Fibroblast of the aortic adventitia (primary cell): Measurements from ENCODE around the gene DOCK10. TPM values are rescaled to one million over a fixed set of nuclear protein-coding genes. Genes with fewer than 3 reads are reported as not detected.

Experiments
- DNase-seq: peaks from one replicate; pipeline ENCODE4 v3.0.0-alpha.2; 2010; ENCODE audit warnings: low read depth
- H3K4me3 ChIP-seq: 2 replicates; pipeline ENCODE4 v1.5.1; 2011; ENCODE audit warnings: low read depth, mild to moderate bottlenecking, control low read depth, low read length, moderate library complexity
- total RNA-seq: library from RNA; depleted of rRNA; stranded (reverse); fragments of >200 nt; gene quantifications from 2 replicates; pipeline ENCODE4 v1.2.3, GENCODE V29; 2012; ENCODE audit warnings: low replicate concordance
- TF ChIP-seq, protein P1 (sequence below): IDR thresholded peaks from 2 replicates; pipeline ENCODE4 v1.5.1; 2011; ENCODE audit warnings: mild to moderate bottlenecking, low read length, control low read depth, inconsistent platforms; ENCODE audit not compliant: insufficient read depth

DOCK10 gene
- total RNA-seq, 1 donor, result 66.2 TPM

DNA sequence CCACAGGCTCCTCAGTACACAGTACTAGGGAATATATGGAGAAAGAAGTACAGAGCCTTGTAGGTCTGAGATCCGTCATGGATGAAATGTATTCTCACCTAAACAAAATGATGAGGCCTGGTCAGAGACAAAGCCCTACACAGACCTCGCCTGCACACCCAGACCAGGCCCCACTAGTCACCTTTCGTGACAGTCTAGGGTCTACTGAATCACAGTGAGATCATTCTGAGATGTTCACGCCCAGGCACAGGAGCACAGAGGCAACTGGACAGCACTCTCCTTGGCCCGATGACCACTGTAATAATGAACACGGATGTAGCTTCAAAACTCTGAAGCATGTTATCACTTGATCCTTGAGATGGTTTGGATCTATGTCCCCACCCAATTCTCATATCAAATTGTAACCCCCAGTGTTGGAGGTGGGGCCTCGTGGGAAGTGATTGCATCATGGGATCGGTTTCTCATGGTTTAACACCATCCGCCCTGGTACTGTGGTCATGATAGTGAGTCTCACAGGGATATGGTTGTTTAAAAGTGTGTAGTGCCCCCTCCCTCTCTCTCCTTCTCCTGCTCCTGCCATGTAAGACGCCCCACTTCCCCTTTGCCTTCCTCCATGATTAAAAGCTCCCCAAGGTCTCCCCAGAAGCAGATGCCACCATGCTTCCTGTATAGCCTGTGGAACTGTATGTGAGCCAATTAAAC lies 15.1 kb downstream of the DOCK10 start:
- TF ChIP-seq, protein P1, sequence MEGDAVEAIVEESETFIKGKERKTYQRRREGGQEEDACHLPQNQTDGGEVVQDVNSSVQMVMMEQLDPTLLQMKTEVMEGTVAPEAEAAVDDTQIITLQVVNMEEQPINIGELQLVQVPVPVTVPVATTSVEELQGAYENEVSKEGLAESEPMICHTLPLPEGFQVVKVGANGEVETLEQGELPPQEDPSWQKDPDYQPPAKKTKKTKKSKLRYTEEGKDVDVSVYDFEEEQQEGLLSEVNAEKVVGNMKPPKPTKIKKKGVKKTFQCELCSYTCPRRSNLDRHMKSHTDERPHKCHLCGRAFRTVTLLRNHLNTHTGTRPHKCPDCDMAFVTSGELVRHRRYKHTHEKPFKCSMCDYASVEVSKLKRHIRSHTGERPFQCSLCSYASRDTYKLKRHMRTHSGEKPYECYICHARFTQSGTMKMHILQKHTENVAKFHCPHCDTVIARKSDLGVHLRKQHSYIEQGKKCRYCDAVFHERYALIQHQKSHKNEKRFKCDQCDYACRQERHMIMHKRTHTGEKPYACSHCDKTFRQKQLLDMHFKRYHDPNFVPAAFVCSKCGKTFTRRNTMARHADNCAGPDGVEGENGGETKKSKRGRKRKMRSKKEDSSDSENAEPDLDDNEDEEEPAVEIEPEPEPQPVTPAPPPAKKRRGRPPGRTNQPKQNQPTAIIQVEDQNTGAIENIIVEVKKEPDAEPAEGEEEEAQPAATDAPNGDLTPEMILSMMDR, result no peak
- no peak for DNase-seq
- no peak overlapping the region for H3K4me3 ChIP-seq

DNA sequence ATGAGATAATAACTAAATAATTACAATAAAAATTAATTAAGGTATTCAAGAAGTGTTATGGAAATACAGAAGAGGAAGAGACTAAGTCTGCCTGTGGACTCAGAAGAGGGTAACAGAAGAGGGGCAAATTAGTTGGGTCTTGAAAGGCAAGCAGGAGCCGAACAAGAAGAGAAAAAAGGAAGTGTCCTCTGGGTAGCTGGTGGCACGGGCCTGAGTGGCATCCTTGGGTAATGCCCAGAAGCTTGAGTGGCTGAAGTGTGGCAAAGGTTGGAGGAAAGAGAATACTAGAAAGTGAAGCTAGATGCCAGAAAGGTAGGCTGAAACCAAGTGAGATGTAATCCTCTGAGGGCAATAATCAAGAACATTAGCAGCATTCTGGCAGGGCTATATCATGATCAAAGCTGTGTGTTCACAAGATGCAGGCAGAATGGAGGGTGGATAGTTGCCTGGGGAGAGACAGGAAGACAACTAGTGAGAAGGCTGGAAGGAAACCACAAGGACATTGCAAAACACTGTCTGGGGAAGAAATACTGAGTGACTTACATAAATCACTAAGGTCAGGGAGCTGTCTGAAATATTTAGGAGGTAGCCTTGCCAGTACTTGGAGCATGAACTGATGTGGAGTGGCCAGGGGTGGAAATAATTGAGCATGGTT lies 16.2 kb downstream of the DOCK10 start:
- peak; percentile 87 for DNase-seq
- H3K4me3 ChIP-seq, result no peak overlapping the region
- TF ChIP-seq, protein P1, result no peak

DNA sequence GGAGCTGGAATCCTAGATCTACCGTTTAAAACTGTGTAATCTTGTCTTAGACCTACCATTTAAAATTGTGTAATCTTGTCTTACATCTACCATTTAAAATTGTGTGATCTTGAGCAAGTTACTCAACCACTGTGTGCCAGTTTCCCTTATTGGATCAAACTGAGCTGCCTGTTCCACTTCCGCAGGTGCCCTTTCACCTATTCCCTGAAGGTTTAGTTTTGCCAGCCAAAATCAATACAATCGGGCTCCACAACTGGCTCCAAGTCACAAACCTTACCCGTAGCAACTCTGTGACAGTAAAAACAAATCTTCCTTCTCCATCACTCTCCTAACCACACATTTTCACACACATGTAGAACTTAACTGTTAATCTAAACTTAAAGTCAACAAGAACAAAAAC lies 20.1 kb downstream of the DOCK10 start:
- TF ChIP-seq, protein P1, result no peak
- no peak overlapping the region for H3K4me3 ChIP-seq
- no peak for DNase-seq

DNA sequence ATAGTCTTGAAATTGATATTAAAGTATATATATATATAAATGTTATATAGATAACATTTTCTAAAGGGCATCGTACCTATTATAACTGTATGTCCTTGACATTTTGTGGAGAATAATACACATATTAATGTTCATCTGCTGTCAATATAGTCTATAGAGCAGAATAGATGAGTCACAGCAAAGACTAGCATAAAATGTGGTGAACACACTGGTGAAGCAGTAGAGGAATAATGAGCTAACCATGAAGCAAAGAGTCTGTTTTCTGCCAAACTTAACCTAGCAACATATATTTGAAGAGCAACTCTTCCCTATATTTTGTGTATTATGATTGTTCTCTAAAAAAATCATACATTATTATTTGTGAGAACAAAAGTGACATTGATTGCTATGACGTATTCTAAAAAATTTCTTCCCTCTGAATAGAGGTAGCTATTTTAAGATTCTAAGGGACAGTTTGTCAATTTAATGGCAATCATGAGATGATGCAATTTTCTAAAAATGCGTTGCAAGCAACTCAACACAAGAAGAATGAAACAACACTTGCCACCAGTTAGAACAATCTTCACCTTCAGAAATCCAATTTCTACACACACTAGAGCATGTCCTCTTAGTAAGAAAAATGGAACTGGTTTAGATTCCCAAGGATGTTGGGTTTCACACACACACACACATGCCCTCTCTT lies 22.0 kb downstream of the DOCK10 start:
- no peak overlapping the region for H3K4me3 ChIP-seq
- TF ChIP-seq, protein P1, result no peak
- no peak for DNase-seq

DNA sequence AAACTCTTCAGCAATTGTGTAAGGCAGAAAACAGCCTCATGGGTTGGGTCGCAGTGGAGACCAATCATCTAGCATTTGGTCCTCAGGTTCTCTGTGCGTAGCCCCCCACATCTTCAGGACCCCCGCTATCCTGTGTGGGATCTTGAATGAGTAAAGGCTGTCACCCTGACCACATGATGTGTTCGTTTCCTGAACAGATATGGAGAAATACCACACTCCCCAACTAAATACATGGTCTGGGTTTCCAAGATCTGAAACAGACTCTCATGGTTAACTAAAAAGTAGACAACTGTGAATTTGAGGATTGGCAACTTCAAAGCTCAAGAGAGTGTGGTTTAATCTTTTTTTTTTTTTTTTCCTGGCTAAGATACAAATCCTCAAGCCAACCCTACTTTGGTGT lies 23.2 kb downstream of the DOCK10 start:
- DNase-seq, result no peak

DNA sequence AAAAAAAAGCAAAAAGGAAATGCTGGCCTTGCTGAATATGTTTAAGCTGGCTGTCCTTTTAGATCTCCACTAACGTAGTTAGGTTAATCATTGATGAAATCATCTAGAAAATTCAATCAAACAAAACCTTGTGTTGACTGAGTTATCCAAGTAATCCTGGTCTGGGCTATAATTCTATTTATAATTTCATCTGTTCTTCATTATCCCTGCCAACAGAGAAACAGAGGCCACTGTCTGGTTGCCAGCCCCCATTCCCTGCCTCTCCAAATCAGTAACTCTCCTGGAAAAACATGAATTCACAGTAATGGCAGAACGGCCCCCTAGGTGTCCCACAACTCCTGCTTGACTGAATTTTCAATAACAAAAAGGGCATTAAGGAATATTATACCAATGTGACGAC lies 24.6 kb downstream of the DOCK10 start:
- DNase-seq, result peak; percentile 43
- no peak overlapping the region for H3K4me3 ChIP-seq
- TF ChIP-seq, protein P1, result peak; percentile 31

More for the DNA sequence above, 23.2 kb downstream of the DOCK10 start:
- no peak overlapping the region for H3K4me3 ChIP-seq
- TF ChIP-seq, protein P1, result no peak
